Measurements from ENCODE around the gene POLR2A. TPM values are rescaled to one million over a fixed set of nuclear protein-coding genes. Genes with fewer than 3 reads are reported as not detected.

POLR2A gene
- polyA plus RNA-seq, 4 donors = 10.0 to 104 (median 20.8) TPM

- Histone ChIP-seq H3K4me1 (ENCODE audit: control insufficient read depth in 3 of 3, insufficient read depth in 2 of 3, low read depth in 1 of 3, low read length in 2 of 3) (peaks cover 0 to 17% (median 3%) of the 10 kb centered on the region in 3 donors), H3K36me3 (ENCODE audit: control insufficient read depth in 3 of 3, insufficient read depth in 2 of 3, low read depth in 1 of 3, low read length in 3 of 3) (peaks cover 20 to 80% (median 31%) of the 10 kb centered on the region in 3 donors), H3K27me3 (ENCODE audit: control insufficient read depth in 3 of 3, insufficient read depth in 3 of 3, low read length in 3 of 3) (no peaks in the 10 kb centered on the region), H3K27ac (ENCODE audit: low read depth in 1 of 3, low read length in 2 of 3) (no peak overlapping the region), H3K9me3 (ENCODE audit: control insufficient read depth in 2 of 2, insufficient read depth in 1 of 2, low read depth in 1 of 2, low read length in 1 of 2) (no peaks in the 10 kb centered on the region), H3K4me3 (ENCODE audit: low read depth in 1 of 3, low read length in 3 of 3) (no peak overlapping the region)
- FAIRE-seq (no peak), DNase-seq (no peak)
- WGBS, 3 donors = 90 to 93% (median 91%) methylated on average over 15 of the region's 15 CpGs
Observed at GRCh38 chr17:7512105-7512504, 27.9 kb downstream of the POLR2A start.

GRCh38 chr17:7512824-7513540 lies 28.8 kb downstream of the POLR2A start:
- Histone ChIP-seq H3K27me3 (ENCODE audit: control insufficient read depth in 3 of 3, insufficient read depth in 3 of 3, low read length in 3 of 3) (no peaks in the 10 kb centered on the region), H3K4me1 (ENCODE audit: control insufficient read depth in 3 of 3, insufficient read depth in 2 of 3, low read depth in 1 of 3, low read length in 2 of 3) (peaks cover 0 to 17% (median 3%) of the 10 kb centered on the region in 3 donors), H3K9me3 (ENCODE audit: control insufficient read depth in 2 of 2, insufficient read depth in 1 of 2, low read depth in 1 of 2, low read length in 1 of 2) (no peaks in the 10 kb centered on the region), H3K36me3 (ENCODE audit: control insufficient read depth in 3 of 3, insufficient read depth in 2 of 3, low read depth in 1 of 3, low read length in 3 of 3) (peaks cover 20 to 71% (median 31%) of the 10 kb centered on the region in 3 donors), H3K4me3 (ENCODE audit: low read depth in 1 of 3, low read length in 3 of 3) (no peak overlapping the region), H3K27ac (ENCODE audit: low read depth in 1 of 3, low read length in 2 of 3) (no peak overlapping the region)
- FAIRE-seq (no peak), DNase-seq (no peak)
- 90 to 92% (median 92%) methylated on average over 19 to 20 of the region's 20 CpGs for WGBS, 3 donors

GRCh38 chr17:7513850-7514419 lies 29.8 kb downstream of the POLR2A start:
- Histone ChIP-seq H3K4me1 (ENCODE audit: control insufficient read depth in 3 of 3, insufficient read depth in 2 of 3, low read depth in 1 of 3, low read length in 2 of 3) (peaks cover 0 to 17% (median 3%) of the 10 kb centered on the region in 3 donors), H3K27me3 (ENCODE audit: control insufficient read depth in 3 of 3, insufficient read depth in 3 of 3, low read length in 3 of 3) (no peaks in the 10 kb centered on the region), H3K36me3 (ENCODE audit: control insufficient read depth in 3 of 3, insufficient read depth in 2 of 3, low read depth in 1 of 3, low read length in 3 of 3) (peaks cover 15 to 61% (median 28%) of the 10 kb centered on the region in 3 donors), H3K27ac (ENCODE audit: low read depth in 1 of 3, low read length in 2 of 3) (no peak overlapping the region), H3K4me3 (ENCODE audit: low read depth in 1 of 3, low read length in 3 of 3) (no peak overlapping the region), H3K9me3 (ENCODE audit: control insufficient read depth in 2 of 2, insufficient read depth in 1 of 2, low read depth in 1 of 2, low read length in 1 of 2) (no peaks in the 10 kb centered on the region)
- FAIRE-seq = no peak
- 75 to 83% (median 78%) methylated on average over 17 of the region's 17 CpGs for whole genome bisulfite sequencing, 3 donors
- no peak for DNase-seq

- no peak overlapping the region for H3K4me3 ChIP-seq (ENCODE audit: low read depth in 1 of 3, low read length in 3 of 3)
- FAIRE-seq (no peak), DNase-seq (peak; percentile 89 to 96)
- no peaks in the 10 kb centered on the region for H3K9me3 ChIP-seq (ENCODE audit: control insufficient read depth in 2 of 2, insufficient read depth in 1 of 2, low read depth in 1 of 2, low read length in 1 of 2)
- H3K4me1 ChIP-seq (ENCODE audit: control insufficient read depth in 3 of 3, insufficient read depth in 2 of 3, low read depth in 1 of 3, low read length in 2 of 3) = peaks cover 0 to 17% (median 3%) of the 10 kb centered on the region in 3 donors
- H3K36me3 ChIP-seq (ENCODE audit: control insufficient read depth in 3 of 3, insufficient read depth in 2 of 3, low read depth in 1 of 3, low read length in 3 of 3) = peaks cover 9 to 40% (median 14%) of the 10 kb centered on the region in 3 donors
- H3K27ac ChIP-seq (ENCODE audit: low read depth in 1 of 3, low read length in 2 of 3) = peak overlapping the region; percentile 87 to 94 (median 89)
- 27 to 72% (median 47%) methylated on average over 13 of the region's 13 CpGs for WGBS, 3 donors
- H3K27me3 ChIP-seq (ENCODE audit: control insufficient read depth in 3 of 3, insufficient read depth in 3 of 3, low read length in 3 of 3) = no peaks in the 10 kb centered on the region
Observed at GRCh38 chr17:7515911-7516610, 31.9 kb downstream of the POLR2A start.

- no peak for FAIRE-seq
Observed at GRCh38 chr17:7523033-7523432, 38.9 kb downstream of the POLR2A start.

GRCh38 chr17:7528842-7529241 lies 44.7 kb downstream of the POLR2A start:
- no peaks in the 10 kb centered on the region for H3K36me3 ChIP-seq (ENCODE audit: control insufficient read depth in 3 of 3, insufficient read depth in 2 of 3, low read depth in 1 of 3, low read length in 3 of 3)
- DNase-seq (no peak), FAIRE-seq (no peak)
- H3K9me3 ChIP-seq (ENCODE audit: control insufficient read depth in 2 of 2, insufficient read depth in 1 of 2, low read depth in 1 of 2, low read length in 1 of 2) = peaks cover 0 to 33% of the 10 kb centered on the region in 2 donors
- peaks cover 0 to 3% (median 0%) of the 10 kb centered on the region in 3 donors for H3K4me1 ChIP-seq (ENCODE audit: control insufficient read depth in 3 of 3, insufficient read depth in 2 of 3, low read depth in 1 of 3, low read length in 2 of 3)
- H3K27me3 ChIP-seq (ENCODE audit: control insufficient read depth in 3 of 3, insufficient read depth in 3 of 3, low read length in 3 of 3) = no peaks in the 10 kb centered on the region
- H3K4me3 ChIP-seq (ENCODE audit: low read depth in 1 of 3, low read length in 3 of 3) = no peak overlapping the region
- H3K27ac ChIP-seq (ENCODE audit: low read depth in 1 of 3, low read length in 2 of 3) = no peak overlapping the region

More at GRCh38 chr17:7523033-7523432, 38.9 kb downstream of the POLR2A start:
- Histone ChIP-seq H3K27me3 (ENCODE audit: control insufficient read depth in 3 of 3, insufficient read depth in 3 of 3, low read length in 3 of 3) (no peaks in the 10 kb centered on the region), H3K4me1 (ENCODE audit: control insufficient read depth in 3 of 3, insufficient read depth in 2 of 3, low read depth in 1 of 3, low read length in 2 of 3) (no peaks in the 10 kb centered on the region), H3K27ac (ENCODE audit: low read depth in 1 of 3, low read length in 2 of 3) (no peak overlapping the region), H3K4me3 (ENCODE audit: low read depth in 1 of 3, low read length in 3 of 3) (no peak overlapping the region), H3K36me3 (ENCODE audit: control insufficient read depth in 3 of 3, insufficient read depth in 2 of 3, low read depth in 1 of 3, low read length in 3 of 3) (no peaks in the 10 kb centered on the region), H3K9me3 (ENCODE audit: control insufficient read depth in 2 of 2, insufficient read depth in 1 of 2, low read depth in 1 of 2, low read length in 1 of 2) (peaks cover 0 to 9% of the 10 kb centered on the region in 2 donors)
- WGBS, 3 donors = 40 to 47% (median 42%) methylated on average over 10 of the region's 10 CpGs
- peak in 1 of 2 donors; percentile 27 for DNase-seq

- no peak for DNase-seq
- WGBS, 3 donors = 76 to 92% (median 90%) methylated on average over 6 of the region's 6 CpGs
- Histone ChIP-seq H3K36me3 (ENCODE audit: control insufficient read depth in 3 of 3, insufficient read depth in 2 of 3, low read depth in 1 of 3, low read length in 3 of 3) (no peaks in the 10 kb centered on the region), H3K27me3 (ENCODE audit: control insufficient read depth in 3 of 3, insufficient read depth in 3 of 3, low read length in 3 of 3) (no peaks in the 10 kb centered on the region), H3K27ac (ENCODE audit: low read depth in 1 of 3, low read length in 2 of 3) (no peak overlapping the region), H3K4me3 (ENCODE audit: low read depth in 1 of 3, low read length in 3 of 3) (no peak overlapping the region), H3K4me1 (ENCODE audit: control insufficient read depth in 3 of 3, insufficient read depth in 2 of 3, low read depth in 1 of 3, low read length in 2 of 3) (peaks cover 0 to 3% (median 0%) of the 10 kb centered on the region in 3 donors), H3K9me3 (ENCODE audit: control insufficient read depth in 2 of 2, insufficient read depth in 1 of 2, low read depth in 1 of 2, low read length in 1 of 2) (peaks cover 0 to 35% of the 10 kb centered on the region in 2 donors)
- FAIRE-seq = no peak
Observed at GRCh38 chr17:7530023-7530900, 46.1 kb downstream of the POLR2A start.

- no peak overlapping the region for H3K4me3 ChIP-seq (ENCODE audit: low read depth in 1 of 3, low read length in 3 of 3)
- WGBS, 3 donors = 74 to 93% (median 85%) methylated on average over 3 of the region's 3 CpGs
- no peak for DNase-seq
- no peaks in the 10 kb centered on the region for H3K36me3 ChIP-seq (ENCODE audit: control insufficient read depth in 3 of 3, insufficient read depth in 2 of 3, low read depth in 1 of 3, low read length in 3 of 3)
- no peak overlapping the region for H3K27ac ChIP-seq (ENCODE audit: low read depth in 1 of 3, low read length in 2 of 3)
- H3K4me1 ChIP-seq (ENCODE audit: control insufficient read depth in 3 of 3, insufficient read depth in 2 of 3, low read depth in 1 of 3, low read length in 2 of 3) = peaks cover 0 to 7% (median 0%) of the 10 kb centered on the region in 3 donors
- FAIRE-seq = no peak
- peaks cover 0 to 22% of the 10 kb centered on the region in 2 donors for H3K9me3 ChIP-seq (ENCODE audit: control insufficient read depth in 2 of 2, insufficient read depth in 1 of 2, low read depth in 1 of 2, low read length in 1 of 2)
- no peaks in the 10 kb centered on the region for H3K27me3 ChIP-seq (ENCODE audit: control insufficient read depth in 3 of 3, insufficient read depth in 3 of 3, low read length in 3 of 3)
Observed at GRCh38 chr17:7538050-7538449, 53.9 kb downstream of the POLR2A start.

Measured in small intestine (tissue), 7 donors.